Naive B cell (primary cell): ENCODE measurements around the gene DMD. TPM values are rescaled to one million over a fixed set of nuclear protein-coding genes. Genes with fewer than 3 reads are reported as not detected.

ENCODE experiments used
- ATAC-seq, 2 donors: fragments of 150-1000 bp; cut with Tn5 transposase; 2 replicates each; pipeline ENCODE4 v1.10.0; 2021; ENCODE audit warnings: low read depth in 2 of 2, mild to moderate bottlenecking in 2 of 2, moderate library complexity in 2 of 2
- DNase-seq: peaks from one replicate; pipeline ENCODE4 v3.0.0; 2022
- H3K27ac Mint-ChIP-seq, 6 donors: one replicate each; pipeline ENCODE4 v1.8.0; 2020 to 2022; ENCODE audit warnings: mild to moderate bottlenecking in 6 of 6, mixed read lengths in 6 of 6, moderate library complexity in 5 of 6, inconsistent platforms in 2 of 6
- H3K27me3 Mint-ChIP-seq, 3 donors: one replicate each; pipeline ENCODE4 v1.8.0; 2021 to 2022; ENCODE audit warnings: mixed read lengths in 3 of 3, mild to moderate bottlenecking in 1 of 3
- H3K36me3 Mint-ChIP-seq, 2 donors: one replicate each; pipeline ENCODE4 v1.8.0; 2020 to 2022; ENCODE audit warnings: mixed read lengths in 2 of 2, inconsistent platforms in 1 of 2, mild to moderate bottlenecking in 1 of 2
- H3K4me1 Mint-ChIP-seq, 3 donors: one replicate each; pipeline ENCODE4 v1.8.0; 2020 to 2022; ENCODE audit warnings: mixed read lengths in 3 of 3, inconsistent platforms in 1 of 3, mild to moderate bottlenecking in 1 of 3, moderate library complexity in 1 of 3
- H3K4me3 Mint-ChIP-seq, 8 donors: one replicate each; pipeline ENCODE4 v1.8.0; 2020 to 2022; ENCODE audit warnings: mild to moderate bottlenecking in 8 of 8, mixed read lengths in 8 of 8, moderate library complexity in 8 of 8, inconsistent platforms in 2 of 8
- H3K9me3 Mint-ChIP-seq, 7 donors: one replicate each; pipeline ENCODE4 v1.8.0; 2020 to 2022; ENCODE audit warnings: mixed read lengths in 7 of 7, mild to moderate bottlenecking in 5 of 7, inconsistent platforms in 2 of 7, moderate library complexity in 1 of 7
- polyA plus RNA-seq, 6 donors: library from polyadenylated mRNA; unstranded; fragments of 300-500 nt; fragmentation: Illumina TruSeq; gene quantifications; one replicate each; pipeline ENCODE4 v1.2.3, GENCODE V29; 2021; ENCODE audit warnings: low read depth in 6 of 6

The DMD gene
- polyA plus RNA-seq, 6 donors from 2014 or later = 1.00 to 5.0 (median 1.9) TPM

GRCh38 chrX:31811106-31811505, 1400.2 kb downstream of the DMD start:
- H3K4me1 Mint-ChIP-seq = no peaks in the 10 kb centered on the region
- H3K9me3 Mint-ChIP-seq = peaks cover 0 to 13% (median 3%) of the 10 kb centered on the region in 7 donors
- peak overlapping the region in 1 of 6 donors; percentile 11 for H3K27ac Mint-ChIP-seq
- no peaks in the 10 kb centered on the region for H3K27me3 Mint-ChIP-seq
- H3K36me3 Mint-ChIP-seq = no peaks in the 10 kb centered on the region
- ATAC-seq (no peak), DNase-seq (no peak)
- H3K4me3 Mint-ChIP-seq = no peak overlapping the region

GRCh38 chrX:31808357-31808756, 1403.0 kb downstream of the DMD start:
- Mint-ChIP-seq H3K27me3 (no peaks in the 10 kb centered on the region), H3K4me1 (no peaks in the 10 kb centered on the region), H3K27ac (no peak overlapping the region), H3K4me3 (no peak overlapping the region), H3K9me3 (peaks cover 0 to 18% (median 6%) of the 10 kb centered on the region in 7 donors), H3K36me3 (no peaks in the 10 kb centered on the region)
- no peak for DNase-seq
- ATAC-seq = no peak

- Mint-ChIP-seq H3K4me3 (no peak overlapping the region), H3K27me3 (no peaks in the 10 kb centered on the region), H3K4me1 (no peaks in the 10 kb centered on the region), H3K36me3 (no peaks in the 10 kb centered on the region), H3K9me3 (peaks cover 0 to 10% (median 6%) of the 10 kb centered on the region in 7 donors), H3K27ac (no peak overlapping the region)
- ATAC-seq (no peak), DNase-seq (no peak)
Measured at GRCh38 chrX:31807165-31807564, 1404.2 kb downstream of the DMD start.

- no peak overlapping the region for H3K4me3 Mint-ChIP-seq
Measured at GRCh38 chrX:31805781-31806180, 1405.6 kb downstream of the DMD start.

GRCh38 chrX:31800219-31800618, 1411.1 kb downstream of the DMD start:
- ATAC-seq (no peak), DNase-seq (no peak)
- H3K27me3 Mint-ChIP-seq = no peaks in the 10 kb centered on the region
- no peak overlapping the region for H3K27ac Mint-ChIP-seq
- H3K36me3 Mint-ChIP-seq = no peaks in the 10 kb centered on the region
- H3K4me3 Mint-ChIP-seq = no peak overlapping the region
- peaks cover 0 to 17% (median 8%) of the 10 kb centered on the region in 7 donors for H3K9me3 Mint-ChIP-seq
- H3K4me1 Mint-ChIP-seq = no peaks in the 10 kb centered on the region

More at GRCh38 chrX:31805781-31806180, 1405.6 kb downstream of the DMD start:
- no peak for DNase-seq
- Mint-ChIP-seq H3K27ac (no peak overlapping the region), H3K27me3 (no peaks in the 10 kb centered on the region), H3K9me3 (peaks cover 0 to 12% (median 6%) of the 10 kb centered on the region in 7 donors), H3K4me1 (no peaks in the 10 kb centered on the region), H3K36me3 (no peaks in the 10 kb centered on the region)
- ATAC-seq = no peak

GRCh38 chrX:31796624-31797023, 1414.7 kb downstream of the DMD start:
- ATAC-seq = no peak
- H3K9me3 Mint-ChIP-seq = peaks cover 0 to 5% (median 3%) of the 10 kb centered on the region in 7 donors
- H3K27ac Mint-ChIP-seq = no peak overlapping the region
- no peaks in the 10 kb centered on the region for H3K4me1 Mint-ChIP-seq
- H3K36me3 Mint-ChIP-seq = no peaks in the 10 kb centered on the region
- H3K27me3 Mint-ChIP-seq = no peaks in the 10 kb centered on the region
- no peak overlapping the region for H3K4me3 Mint-ChIP-seq
- DNase-seq = no peak

GRCh38 chrX:31747411-31747810, 1463.9 kb downstream of the DMD start:
- H3K27me3 Mint-ChIP-seq = no peaks in the 10 kb centered on the region
- H3K27ac Mint-ChIP-seq = no peak overlapping the region
- no peaks in the 10 kb centered on the region for H3K36me3 Mint-ChIP-seq
- peaks cover 0 to 30% (median 9%) of the 10 kb centered on the region in 7 donors for H3K9me3 Mint-ChIP-seq
- H3K4me1 Mint-ChIP-seq = no peaks in the 10 kb centered on the region
- DNase-seq (no peak), ATAC-seq (no peak)
- no peak overlapping the region for H3K4me3 Mint-ChIP-seq

GRCh38 chrX:31743004-31743403, 1468.3 kb downstream of the DMD start:
- Mint-ChIP-seq H3K4me3 (no peak overlapping the region), H3K36me3 (no peaks in the 10 kb centered on the region), H3K27me3 (no peaks in the 10 kb centered on the region), H3K4me1 (no peaks in the 10 kb centered on the region), H3K27ac (no peak overlapping the region), H3K9me3 (peaks cover 0 to 31% (median 10%) of the 10 kb centered on the region in 7 donors)
- no peak for ATAC-seq
- no peak for DNase-seq

GRCh38 chrX:31717474-31717873, 1493.9 kb downstream of the DMD start:
- ATAC-seq = no peak
- no peak for DNase-seq
- Mint-ChIP-seq H3K27me3 (no peaks in the 10 kb centered on the region), H3K36me3 (no peaks in the 10 kb centered on the region), H3K4me1 (no peaks in the 10 kb centered on the region), H3K9me3 (peaks cover 0 to 3% (median 0%) of the 10 kb centered on the region in 7 donors), H3K27ac (no peak overlapping the region), H3K4me3 (no peak overlapping the region)

- H3K4me1 Mint-ChIP-seq = no peaks in the 10 kb centered on the region
- no peak for ATAC-seq
- H3K4me3 Mint-ChIP-seq = no peak overlapping the region
- DNase-seq = no peak
- no peaks in the 10 kb centered on the region for H3K36me3 Mint-ChIP-seq
- no peaks in the 10 kb centered on the region for H3K27me3 Mint-ChIP-seq
- H3K9me3 Mint-ChIP-seq = peaks cover 0 to 3% (median 0%) of the 10 kb centered on the region in 7 donors
- H3K27ac Mint-ChIP-seq = no peak overlapping the region
Measured at GRCh38 chrX:31715675-31716074, 1495.7 kb downstream of the DMD start.

- Mint-ChIP-seq H3K27me3 (no peaks in the 10 kb centered on the region), H3K4me3 (no peak overlapping the region), H3K9me3 (peaks cover 0 to 3% (median 0%) of the 10 kb centered on the region in 7 donors), H3K36me3 (no peaks in the 10 kb centered on the region), H3K27ac (no peak overlapping the region), H3K4me1 (no peaks in the 10 kb centered on the region)
- DNase-seq = no peak
- ATAC-seq = no peak
Measured at GRCh38 chrX:31714797-31715196, 1496.6 kb downstream of the DMD start.

- Mint-ChIP-seq H3K9me3 (peaks cover 0 to 3% (median 0%) of the 10 kb centered on the region in 7 donors), H3K4me1 (no peaks in the 10 kb centered on the region), H3K4me3 (no peak overlapping the region), H3K36me3 (no peaks in the 10 kb centered on the region), H3K27me3 (no peaks in the 10 kb centered on the region), H3K27ac (no peak overlapping the region)
- DNase-seq = no peak
- ATAC-seq = no peak
Measured at GRCh38 chrX:31713120-31713519, 1498.2 kb downstream of the DMD start.

GRCh38 chrX:31711166-31711565, 1500.2 kb downstream of the DMD start:
- H3K36me3 Mint-ChIP-seq = no peaks in the 10 kb centered on the region
- ATAC-seq (no peak), DNase-seq (no peak)
- no peak overlapping the region for H3K4me3 Mint-ChIP-seq
- peaks cover 0 to 3% (median 0%) of the 10 kb centered on the region in 7 donors for H3K9me3 Mint-ChIP-seq
- H3K4me1 Mint-ChIP-seq = no peaks in the 10 kb centered on the region
- no peak overlapping the region for H3K27ac Mint-ChIP-seq
- H3K27me3 Mint-ChIP-seq = no peaks in the 10 kb centered on the region

- no peak overlapping the region for H3K4me3 Mint-ChIP-seq
- no peak overlapping the region for H3K27ac Mint-ChIP-seq
- no peaks in the 10 kb centered on the region for H3K36me3 Mint-ChIP-seq
- H3K27me3 Mint-ChIP-seq = no peaks in the 10 kb centered on the region
- H3K9me3 Mint-ChIP-seq = peaks cover 0 to 4% (median 0%) of the 10 kb centered on the region in 7 donors
- no peak for DNase-seq
- H3K4me1 Mint-ChIP-seq = no peaks in the 10 kb centered on the region
- no peak for ATAC-seq
Measured at GRCh38 chrX:31708116-31708515, 1503.2 kb downstream of the DMD start.

- Mint-ChIP-seq H3K36me3 (no peaks in the 10 kb centered on the region), H3K9me3 (peaks cover 0 to 6% (median 0%) of the 10 kb centered on the region in 7 donors), H3K27ac (no peak overlapping the region), H3K27me3 (no peaks in the 10 kb centered on the region), H3K4me3 (no peak overlapping the region), H3K4me1 (no peaks in the 10 kb centered on the region)
- ATAC-seq (no peak), DNase-seq (no peak)
Measured at GRCh38 chrX:31706466-31706865, 1504.9 kb downstream of the DMD start.
